ENCODE data around the gene WNT9A.

The WNT9A gene

DNA sequence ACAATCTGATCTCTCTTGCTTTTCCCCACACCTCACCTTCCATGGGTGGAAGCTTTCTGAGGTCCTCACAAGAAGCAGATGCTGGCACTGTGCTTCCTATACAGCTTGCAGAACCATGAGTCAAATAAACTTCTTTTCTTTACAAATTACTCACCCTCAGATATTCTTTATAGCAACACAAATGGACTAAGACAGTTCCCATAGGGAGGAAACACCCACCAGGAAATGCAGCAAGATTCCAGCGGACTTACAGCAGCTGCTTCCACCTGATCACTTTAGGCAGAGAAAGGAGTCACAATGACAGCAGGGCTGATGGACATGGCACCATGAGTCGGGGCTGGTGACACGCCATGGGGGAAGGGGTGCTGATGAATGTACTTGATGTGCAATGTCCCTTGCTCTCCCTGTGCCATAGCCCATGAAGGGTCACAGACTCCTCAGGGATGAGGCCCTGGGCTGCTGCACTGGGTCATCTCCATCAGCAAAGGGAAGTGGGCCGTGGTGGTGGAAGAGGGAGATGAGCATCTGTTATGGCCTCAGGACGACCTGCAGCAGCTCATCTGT lies 78.4 kb downstream of the WNT9A start:
- no peak for DNase-seq (ENCODE audit: insufficient read length, low spot score)
- TF ChIP-seq CTCF (IDR thresholded peaks at IDR 0.05; ENCODE audit: insufficient read depth, missing control alignments): no peak
- no peak for FAIRE-seq
